ENCODE results near the gene TRIM8.

TRIM8 gene

GRCh38 chr10:102701796-102702195 is 57.5 kb downstream of the TRIM8 start:
- DNase-seq = no peak

GRCh38 chr10:102702742-102703141 is 58.5 kb downstream of the TRIM8 start:
- no peak for DNase-seq

- no peak for DNase-seq
These were observed 60.6 kb downstream of the TRIM8 start for GRCh38 chr10:102704915-102705314.

GRCh38 chr10:102705531-102705930 is 61.3 kb downstream of the TRIM8 start:
- no peak for DNase-seq
